Esophagus muscularis mucosa (tissue), 4 donors: ENCODE measurements around the gene DAAM2. TPM values are rescaled to one million over a fixed set of nuclear protein-coding genes. Genes with fewer than 3 reads are reported as not detected.

Experiments
- DNase-seq: peaks from one replicate; pipeline ENCODE4 v3.0.0-alpha.2; 2017; ENCODE audit errors: extremely low spot score
- H3K27ac ChIP-seq, 4 donors: fragments of 200-600 bp; sonication (generic); replicated peaks in 1 of 4; 1 replicate in 3 of 4; 2 replicates in 1 of 4; pipeline ENCODE4 v1.5.1; 2016 to 2019; ENCODE audit warnings: mild to moderate bottlenecking in 1 of 4
- H3K27me3 ChIP-seq, 4 donors: fragments of 200-600 bp; sonication (generic); one replicate each; pipeline versions ENCODE4 v1.5.1 to v1.6.0; 2016 to 2019
- H3K36me3 ChIP-seq, 4 donors: fragments of 200-600 bp; sonication (generic); one replicate each; pipeline ENCODE4 v1.5.1; 2016 to 2019
- H3K4me1 ChIP-seq, 4 donors: fragments of 200-600 bp; sonication (generic); one replicate each; pipeline ENCODE4 v1.5.1; 2016 to 2019
- H3K4me3 ChIP-seq, 4 donors: fragments of 200-600 bp; sonication (generic); 1 replicate in 2 of 4; 2 replicates in 2 of 4; pipeline ENCODE4 v1.5.1; 2016 to 2019; ENCODE audit warnings: mild to moderate bottlenecking in 4 of 4, moderate library complexity in 1 of 4
- H3K9me3 ChIP-seq, 4 donors: fragments of 200-600 bp; sonication (generic); 1 replicate in 3 of 4; 2 replicates in 1 of 4; pipeline ENCODE4 v1.5.1; 2016 to 2019
- CTCF ChIP-seq, 3 experiments: fragments of 200-600 bp in 2 of 3; fragments of 450-650 bp in 1 of 3; sonication (generic) in 2 of 3; IDR thresholded peaks; one replicate each; pipeline ENCODE4 v1.5.1; 2017 to 2019; ENCODE audit warnings: antibody characterized with exemption in 3 of 3, mild to moderate bottlenecking in 2 of 3, moderate library complexity in 1 of 3
- EP300 ChIP-seq: sonication (generic); formaldehyde crosslinking; IDR thresholded peaks from one replicate; pipeline ENCODE4 v1.6.1; 2017; ENCODE audit warnings: antibody characterized with exemption
- POLR2A ChIP-seq: fragments of 450-650 bp; IDR thresholded peaks from one replicate; pipeline ENCODE4 v1.6.1; 2017; ENCODE audit warnings: antibody characterized with exemption, moderate library complexity, mild to moderate bottlenecking, low read depth
- POLR2AphosphoS5 ChIP-seq, 2 donors: sonication (generic); formaldehyde crosslinking; IDR thresholded peaks; one replicate each; pipeline ENCODE4 v1.6.1; 2017; ENCODE audit warnings: antibody characterized with exemption in 2 of 2
- WGBS: methylation state at CpG from one replicate; pipeline ENCODE4 v1.1.5; 2018; 5-methylcytosine and 5-hydroxymethylcytosine counted together
- intact Hi-C: fragments of 100-400 bp; cut with DNase I; formaldehyde crosslinking; loops from one replicate; pipeline ENCODE4 v1.15.1; 2023
- total RNA-seq, 4 donors: library from RNA; depleted of rRNA; stranded (reverse); fragments of >200 nt; gene quantifications; one replicate each; pipeline versions ENCODE4 v1.1.0 to v1.2.1, GENCODE V29; 2016

Gene DAAM2
- total RNA-seq, 4 donors from 2014 or later = 221 to 446 (median 392) TPM

- no peaks in the 10 kb centered on the region for H3K9me3 ChIP-seq
- peaks cover 33 to 95% (median 93%) of the 10 kb centered on the region in 4 donors for H3K4me1 ChIP-seq
- 78% methylated on average over 4 of the region's 4 CpGs for WGBS
- DNase-seq = no peak
- no peak overlapping the region for H3K4me3 ChIP-seq
- peak overlapping the region; percentile 75 to 87 (median 78) for H3K27ac ChIP-seq
- H3K27me3 ChIP-seq = no peaks in the 10 kb centered on the region
- peak in 1 of 2 donors; percentile 18 for TF ChIP-seq POLR2AphosphoS5 (IDR thresholded peaks at IDR 0.05)
- TF ChIP-seq POLR2A = no peak
- intact Hi-C loops = no loop called here
- H3K36me3 ChIP-seq = peaks cover 0 to 8% (median 0%) of the 10 kb centered on the region in 4 donors
Measured at GRCh38 chr6:39841923-39842322, 49.7 kb downstream of the DAAM2 start.

GRCh38 chr6:39843305-39844020 is 51.3 kb downstream of the DAAM2 start:
- TF ChIP-seq POLR2A (no peak), EP300 (no peak), CTCF (IDR thresholded peaks at IDR 0.05) (peak in 1 of 3 experiments; percentile 15), POLR2AphosphoS5 (IDR thresholded peaks at IDR 0.05) (peak in 1 of 2 donors; percentile 14)
- Histone ChIP-seq H3K27me3 (no peaks in the 10 kb centered on the region), H3K27ac (peak overlapping the region; percentile 75 to 87 (median 78))

GRCh38 chr6:39844866-39845265 is 52.7 kb downstream of the DAAM2 start:
- intact Hi-C loops = no loop called here

More at GRCh38 chr6:39843305-39844020, 51.3 kb downstream of the DAAM2 start:
- Histone ChIP-seq H3K4me3 (no peak overlapping the region), H3K36me3 (peaks cover 0 to 8% (median 0%) of the 10 kb centered on the region in 4 donors), H3K9me3 (no peaks in the 10 kb centered on the region), H3K4me1 (peaks cover 47 to 95% (median 95%) of the 10 kb centered on the region in 4 donors)
- no peak for DNase-seq
- intact Hi-C loops = no loop called here
- 77% methylated on average over 11 of the region's 12 CpGs for WGBS

GRCh38 chr6:39847221-39847620 is 55.0 kb downstream of the DAAM2 start:
- intact Hi-C loops = no loop called here
- no peaks in the 10 kb centered on the region for H3K9me3 ChIP-seq
- H3K36me3 ChIP-seq = peaks cover 0 to 3% (median 0%) of the 10 kb centered on the region in 4 donors
- peak overlapping the region; percentile 1 to 18 (median 6) for H3K4me3 ChIP-seq
- WGBS = 66% methylated on average over 7 of the region's 10 CpGs
- TF ChIP-seq POLR2AphosphoS5 (IDR thresholded peaks at IDR 0.05) = peak; percentile 32 to 38
- TF ChIP-seq EP300 = no peak
- DNase-seq = no peak
- H3K27ac ChIP-seq = peak overlapping the region; percentile 62 to 87 (median 73)
- H3K27me3 ChIP-seq = no peaks in the 10 kb centered on the region
- H3K4me1 ChIP-seq = peaks cover 60 to 97% (median 96%) of the 10 kb centered on the region in 4 donors

More at GRCh38 chr6:39844866-39845265, 52.7 kb downstream of the DAAM2 start:
- Histone ChIP-seq H3K4me1 (peaks cover 52 to 95% (median 95%) of the 10 kb centered on the region in 4 donors), H3K36me3 (peaks cover 0 to 8% (median 0%) of the 10 kb centered on the region in 4 donors), H3K27ac (peak overlapping the region; percentile 75 to 87 (median 78)), H3K9me3 (no peaks in the 10 kb centered on the region), H3K27me3 (no peaks in the 10 kb centered on the region), H3K4me3 (no peak overlapping the region)
- DNase-seq = no peak
- TF ChIP-seq POLR2A (no peak), POLR2AphosphoS5 (IDR thresholded peaks at IDR 0.05) (peak in 1 of 2 donors; percentile 13)
- WGBS = 97% methylated on average over 1 of the region's 1 CpG

GRCh38 chr6:39848171-39848570 is 56.0 kb downstream of the DAAM2 start:
- 56% methylated on average over 4 of the region's 4 CpGs for WGBS
- no peak for DNase-seq
- Histone ChIP-seq H3K9me3 (no peaks in the 10 kb centered on the region), H3K4me3 (peak overlapping the region in 2 of 4 donors; percentile 7 to 10), H3K27me3 (no peaks in the 10 kb centered on the region), H3K27ac (peak overlapping the region; percentile 62 to 87 (median 73)), H3K4me1 (peaks cover 69 to 99% (median 96%) of the 10 kb centered on the region in 4 donors), H3K36me3 (no peaks in the 10 kb centered on the region)
- TF ChIP-seq POLR2A (no peak), EP300 (no peak), POLR2AphosphoS5 (IDR thresholded peaks at IDR 0.05) (no peak), CTCF (IDR thresholded peaks at IDR 0.05) (no peak)
- intact Hi-C loops = no loop called here

- Histone ChIP-seq H3K36me3 (no peaks in the 10 kb centered on the region), H3K4me1 (peaks cover 77 to 99% (median 96%) of the 10 kb centered on the region in 4 donors), H3K27ac (peak overlapping the region; percentile 42 to 87 (median 73)), H3K4me3 (no peak overlapping the region), H3K27me3 (no peaks in the 10 kb centered on the region), H3K9me3 (no peaks in the 10 kb centered on the region)
- intact Hi-C loops = no loop called here
- TF ChIP-seq EP300 = no peak
- no peak for TF ChIP-seq CTCF (IDR thresholded peaks at IDR 0.05)
- no peak for TF ChIP-seq POLR2AphosphoS5 (IDR thresholded peaks at IDR 0.05)
- TF ChIP-seq POLR2A = no peak
- DNase-seq = no peak
- WGBS = 60% methylated on average over 3 of the region's 3 CpGs
Measured at GRCh38 chr6:39849228-39849627, 57.1 kb downstream of the DAAM2 start.
